Activated CD4-positive, CD25-positive, alpha-beta regulatory T cell (primary cell): Measurements from ENCODE around the gene TMEM178B.

Experiments used
- DNase-seq, 4 experiments: peaks; one replicate each; lab custom pipeline; 2025; lab: John Stamatoyannopoulos, UW

Gene TMEM178B

GRCh38 chr7:141527076-141527475 lies 453.2 kb downstream of the TMEM178B start:
- no peak for DNase-seq

GRCh38 chr7:141528399-141528798 lies 454.5 kb downstream of the TMEM178B start:
- DNase-seq = no peak
